K562 (cell line): ENCODE results near the gene C1orf87. TPM values are rescaled to one million over a fixed set of nuclear protein-coding genes. Genes with fewer than 3 reads are reported as not detected.

Experiments used
- BCL6 ChIP-seq: fragments of 250-450 bp; sonication (Bioruptor Pico); IDR thresholded peaks from 2 replicates; pipeline ENCODE4 v1.4.0; 2020
- CHD7 ChIP-seq: fragments of 200-600 bp; sonication (generic); IDR thresholded peaks from one replicate; pipeline ENCODE4 v1.6.1; 2012; ENCODE audit warnings: mild to moderate bottlenecking, low read depth, low read length, inconsistent platforms
- CLOCK ChIP-seq: fragments of 250-450 bp; sonication (Bioruptor Pico); IDR thresholded peaks from 2 replicates; pipeline ENCODE4 v1.4.0; 2020; ENCODE audit warnings: mild to moderate bottlenecking, moderate library complexity, borderline replicate concordance
- ELF2 ChIP-seq: fragments of 250-450 bp; sonication (Bioruptor Pico); IDR thresholded peaks from 2 replicates; pipeline ENCODE4 v1.5.0; 2021; ENCODE audit warnings: mild to moderate bottlenecking
- ETS2 ChIP-seq: IDR thresholded peaks from 2 replicates; pipeline ENCODE4 v1.6.1; 2016; ENCODE audit warnings: borderline replicate concordance, missing genetic modification characterization, mild to moderate bottlenecking, moderate library complexity, missing compliant biosample characterization; ENCODE audit not compliant: poor library complexity, severe bottlenecking
- FOSL1 ChIP-seq: fragments of 200-800 bp; sonication (Bioruptor generic); conservative IDR thresholded peaks from 2 replicates; pipeline ENCODE4 v1.6.1; 2016; ENCODE audit warnings: missing genetic modification characterization, missing compliant biosample characterization
- GTF2F1 ChIP-seq: IDR thresholded peaks from 2 replicates; pipeline ENCODE4 v1.6.1; 2011; ENCODE audit warnings: low read depth, low read length, improper control_type of control experiment
- TAF15 ChIP-seq: fragments of 200-400 bp; formaldehyde crosslinking; IDR thresholded peaks from 2 replicates; pipeline ENCODE4 v1.6.1; 2017; ENCODE audit warnings: mild to moderate bottlenecking, low read depth, low read length, moderate library complexity
- ZNF24 ChIP-seq: fragments of 450-650 bp; IDR thresholded peaks from 2 replicates; pipeline ENCODE4 v1.6.1; 2016
- polyA plus RNA-seq, 8 experiments: library from polyadenylated mRNA; depleted of rRNA in 4 of 8; stranded (reverse) in 5 of 8; unstranded in 3 of 8; fragments of >200 nt; fragmentation: Nextera tagmentation in 2 of 8; fragmentation: Illumina TruSeq in 1 of 8; extraction: Ambion mirVana in 2 of 8; extraction: Trizol in 1 of 8; gene quantifications; 2 replicates each; pipeline versions ENCODE4 v1.2.1 to v1.2.3, GENCODE V29; 2011 to 2014; ENCODE audit warnings: inconsistent platforms in 1 of 8, missing spikeins in 1 of 8
- total RNA-seq, 7 experiments: library from RNA; depleted of rRNA in 6 of 7; stranded (reverse); fragments of >200 nt in 6 of 7; fragmentation: Illumina TruSeq in 2 of 7; extraction: Trizol in 2 of 7; gene quantifications; 2 replicates each; pipeline versions ENCODE4 v1.2.1 to v1.2.3, GENCODE V29; 2011 to 2021; ENCODE audit warnings: low replicate concordance in 1 of 7

The C1orf87 gene
- total and polyA plus RNA-seq, 9 of the 15 experiments (the other 6 are each of a cell fraction or from before 2014, with no cell fraction given): not detected

- TF ChIP-seq ZNF24: no peak
- no peak for TF ChIP-seq CHD7
- no peak for TF ChIP-seq FOSL1 (tag)
- TF ChIP-seq TAF15: no peak
- TF ChIP-seq ETS2 (tag): no peak
- TF ChIP-seq GTF2F1: no peak
- TF ChIP-seq BCL6 (CRISPR knock-in tag): no peak
- no peak for TF ChIP-seq CLOCK (CRISPR knock-in tag)
- no peak for TF ChIP-seq ELF2 (CRISPR knock-in tag)
These were observed 96.5 kb downstream of the C1orf87 start (continued) for GRCh38 chr1:59977075-59977410.
